ENCODE data around the gene CCNA1. TPM values are rescaled to one million over a fixed set of nuclear protein-coding genes. Genes with fewer than 3 reads are reported as not detected.

Gene CCNA1
- total and polyA plus RNA-seq, 7 donors = 0.79 to 5.8 (median 1.2) TPM; not detected in 3

DNA sequence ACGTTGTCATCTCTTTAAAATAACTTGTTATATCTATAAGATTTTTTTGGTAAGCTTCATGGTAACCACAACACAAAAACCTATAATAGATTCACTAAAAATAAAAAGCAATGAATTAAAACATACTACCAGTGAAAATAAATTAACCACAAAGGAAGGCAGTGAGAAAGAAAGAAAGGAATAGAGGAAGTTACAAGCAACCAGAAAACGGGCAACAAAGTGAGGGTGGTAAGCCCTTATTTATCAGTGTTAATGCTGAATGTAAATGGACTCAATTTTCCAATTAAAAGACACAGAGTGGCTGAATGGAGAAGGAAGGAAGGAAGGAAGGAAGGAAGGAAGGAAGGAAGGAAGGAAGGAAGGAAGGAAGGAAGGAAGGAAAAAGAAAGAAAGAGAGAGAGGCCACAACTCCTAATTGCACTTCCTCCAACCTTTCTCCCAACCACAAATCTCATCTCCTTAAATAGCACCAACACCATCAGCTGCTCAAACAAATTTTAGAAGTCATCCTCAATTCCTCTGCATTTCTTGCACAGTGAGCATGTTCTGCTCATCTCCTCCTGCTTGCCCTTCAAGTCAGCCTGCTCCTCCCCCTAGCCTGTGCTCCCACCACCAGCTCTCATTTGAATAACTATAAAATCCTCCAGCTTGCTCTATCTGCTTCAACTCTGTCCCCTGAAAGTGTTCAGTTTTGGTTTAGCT, 48.6 kb downstream of the CCNA1 start:
- 65 to 75% (median 72%) methylated on average over 2 of the region's 2 CpGs for WGBS, 3 donors
- DNase-seq = no peak
- Histone ChIP-seq H3K36me3 (ENCODE audit: insufficient read depth in 1 of 2, low read depth in 1 of 2) (no peaks in the 10 kb centered on the region), H3K4me3 (no peak overlapping the region), H3K9me3 (peaks cover 3% of the 10 kb centered on the region), H3K27ac (no peak overlapping the region), H3K27me3 (ENCODE audit: insufficient read depth in 3 of 3, low read length in 2 of 3) (no peaks in the 10 kb centered on the region), H3K4me1 (no peaks in the 10 kb centered on the region)
- TF ChIP-seq, protein P1, sequence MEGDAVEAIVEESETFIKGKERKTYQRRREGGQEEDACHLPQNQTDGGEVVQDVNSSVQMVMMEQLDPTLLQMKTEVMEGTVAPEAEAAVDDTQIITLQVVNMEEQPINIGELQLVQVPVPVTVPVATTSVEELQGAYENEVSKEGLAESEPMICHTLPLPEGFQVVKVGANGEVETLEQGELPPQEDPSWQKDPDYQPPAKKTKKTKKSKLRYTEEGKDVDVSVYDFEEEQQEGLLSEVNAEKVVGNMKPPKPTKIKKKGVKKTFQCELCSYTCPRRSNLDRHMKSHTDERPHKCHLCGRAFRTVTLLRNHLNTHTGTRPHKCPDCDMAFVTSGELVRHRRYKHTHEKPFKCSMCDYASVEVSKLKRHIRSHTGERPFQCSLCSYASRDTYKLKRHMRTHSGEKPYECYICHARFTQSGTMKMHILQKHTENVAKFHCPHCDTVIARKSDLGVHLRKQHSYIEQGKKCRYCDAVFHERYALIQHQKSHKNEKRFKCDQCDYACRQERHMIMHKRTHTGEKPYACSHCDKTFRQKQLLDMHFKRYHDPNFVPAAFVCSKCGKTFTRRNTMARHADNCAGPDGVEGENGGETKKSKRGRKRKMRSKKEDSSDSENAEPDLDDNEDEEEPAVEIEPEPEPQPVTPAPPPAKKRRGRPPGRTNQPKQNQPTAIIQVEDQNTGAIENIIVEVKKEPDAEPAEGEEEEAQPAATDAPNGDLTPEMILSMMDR (IDR thresholded peaks at IDR 0.05) = no peak
- intact Hi-C loops (cut with DNase I) = no loop called here
- no peak for ATAC-seq

DNA sequence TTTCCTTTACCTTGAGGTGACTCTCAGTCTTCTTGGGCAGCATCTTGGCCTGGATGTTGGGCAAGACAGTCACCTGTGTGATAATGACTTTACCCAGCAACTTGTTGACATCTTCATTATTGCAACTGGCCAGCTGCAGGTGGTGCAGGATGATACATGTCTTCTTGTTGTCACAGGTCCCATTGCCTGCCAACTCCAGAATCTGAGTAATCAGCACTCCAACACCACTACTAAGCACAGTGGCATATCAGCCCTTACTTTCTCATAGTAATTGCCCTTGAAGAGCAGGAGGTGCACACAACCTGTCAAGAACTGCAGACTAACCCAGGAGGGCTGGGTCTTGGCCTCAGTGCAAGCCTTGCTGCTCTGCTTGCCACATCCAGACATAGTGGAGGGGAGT, 57.8 kb downstream of the CCNA1 start:
- no peaks in the 10 kb centered on the region for H3K27me3 ChIP-seq (ENCODE audit: insufficient read depth in 3 of 3, low read length in 2 of 3)
- no peaks in the 10 kb centered on the region for H3K9me3 ChIP-seq
- H3K36me3 ChIP-seq (ENCODE audit: insufficient read depth in 1 of 2, low read depth in 1 of 2) = no peaks in the 10 kb centered on the region
- no peak overlapping the region for H3K27ac ChIP-seq
- H3K4me1 ChIP-seq = no peaks in the 10 kb centered on the region
- no peak for ATAC-seq
- intact Hi-C loops (cut with DNase I) = no loop called here
- H3K4me3 ChIP-seq = no peak overlapping the region
- DNase-seq = no peak
- TF ChIP-seq, protein P1 (IDR thresholded peaks at IDR 0.05) = no peak

Other genes starting within 250 kb of the CCNA1 start
- 1 to 10 TPM in 1 of 4 donors, under 1 TPM in 3; 0.17 to 1.4 (median 0.20) TPM for gene SOHLH2, start 217.9 kb upstream of the CCNA1 start, total RNA-seq
- under 1 TPM in 2 of 3 donors, not detected in 1; 0.22 to 0.29 TPM for gene SOHLH2, start 217.9 kb upstream of the CCNA1 start, polyA plus RNA-seq
- 1 to 10 TPM in 2 of 4 donors, under 1 TPM in 2; 0.48 to 3.5 (median 1.4) TPM for gene CCDC169, start 134.7 kb upstream of the CCNA1 start, total RNA-seq
- gene CCDC169, start 134.7 kb upstream of the CCNA1 start, polyA plus RNA-seq = under 1 TPM in 2 of 3 donors, not detected in 1; 0.17 to 0.29 TPM
- gene SPART, start 86.1 kb upstream of the CCNA1 start, total RNA-seq = 10 to 100 TPM; 41.0 to 51.3 (median 45.4) TPM
- gene SPART, start 86.1 kb upstream of the CCNA1 start, polyA plus RNA-seq = 100 to 1,000 TPM in 1 of 3 donors, 10 to 100 TPM in 2; 29.2 to 103 (median 35.3) TPM
- gene SERTM1, start 241.5 kb downstream of the CCNA1 start, total RNA-seq = under 1 TPM in 1 of 4 donors, not detected in 3; 0.06 TPM
- gene SERTM1, start 241.5 kb downstream of the CCNA1 start, polyA plus RNA-seq = under 1 TPM in 1 of 3 donors, not detected in 2; 0.01 TPM